Measurements from ENCODE around the gene DOCK4. TPM values are rescaled to one million over a fixed set of nuclear protein-coding genes. Genes with fewer than 3 reads are reported as not detected.

Gene DOCK4
- total RNA-seq, 6 experiments from 2014 or later, result 9.4 to 29.9 (median 22.8) TPM

- intact Hi-C loops (cut with DNase I), result no loop called here
- no peak for DNase-seq
- no peak for ATAC-seq
- Histone ChIP-seq H3K4me3 (no peak overlapping the region), H3K27ac (no peak overlapping the region), H3K9me3 (no peaks in the 10 kb centered on the region), H3K4me1 (no peaks in the 10 kb centered on the region), H3K36me3 (no peaks in the 10 kb centered on the region), H3K27me3 (no peaks in the 10 kb centered on the region)
- 70% methylated on average over 4 of the region's 4 CpGs for WGBS (ENCODE audit: insufficient coverage, low coverage, low lambda C conversion rate, missing lambda C conversion rate)
- TF ChIP-seq CTCF (IDR thresholded peaks at IDR 0.05) (no peak), POLR2A (IDR thresholded peaks at IDR 0.05) (no peak)
Measured at GRCh38 chr7:111927353-111928019, 278.7 kb downstream of the DOCK4 start.

GRCh38 chr7:111920329-111920728, 285.9 kb downstream of the DOCK4 start:
- H3K36me3 ChIP-seq, result peaks cover 0 to 10% (median 0%) of the 10 kb centered on the region in 4 donors
- ATAC-seq, result peak in 1 of 4 donors; percentile 57
- intact Hi-C loops (cut with DNase I), result no loop called here
- H3K27me3 ChIP-seq, result no peaks in the 10 kb centered on the region
- no peaks in the 10 kb centered on the region for H3K4me1 ChIP-seq
- no peaks in the 10 kb centered on the region for H3K9me3 ChIP-seq
- no peak for DNase-seq
- 6% methylated on average over 1 of the region's 1 CpG for WGBS (ENCODE audit: insufficient coverage, low coverage, low lambda C conversion rate, missing lambda C conversion rate)
- no peak overlapping the region for H3K4me3 ChIP-seq
- H3K27ac ChIP-seq, result no peak overlapping the region
- no peak for TF ChIP-seq CTCF (IDR thresholded peaks at IDR 0.05)
- TF ChIP-seq POLR2A (IDR thresholded peaks at IDR 0.05), result no peak

- no peaks in the 10 kb centered on the region for H3K9me3 ChIP-seq
- intact Hi-C loops (cut with DNase I), result no loop called here
- H3K27me3 ChIP-seq, result no peaks in the 10 kb centered on the region
- H3K4me3 ChIP-seq, result no peak overlapping the region
- no peak for DNase-seq
- no peaks in the 10 kb centered on the region for H3K4me1 ChIP-seq
- peaks cover 0 to 10% (median 0%) of the 10 kb centered on the region in 4 donors for H3K36me3 ChIP-seq
- ATAC-seq, result no peak
- TF ChIP-seq POLR2A (IDR thresholded peaks at IDR 0.05) (no peak), CTCF (IDR thresholded peaks at IDR 0.05) (no peak)
- H3K27ac ChIP-seq, result no peak overlapping the region
- 84% methylated on average over 5 of the region's 5 CpGs for WGBS (ENCODE audit: insufficient coverage, low coverage, low lambda C conversion rate, missing lambda C conversion rate)
Measured at GRCh38 chr7:111919631-111920179, 286.5 kb downstream of the DOCK4 start.

- no peaks in the 10 kb centered on the region for H3K4me1 ChIP-seq
- H3K27ac ChIP-seq, result no peak overlapping the region
- ATAC-seq (no peak), DNase-seq (no peak)
- 79% methylated on average over 2 of the region's 2 CpGs for WGBS (ENCODE audit: insufficient coverage, low coverage, low lambda C conversion rate, missing lambda C conversion rate)
- H3K36me3 ChIP-seq, result peaks cover 0 to 10% (median 0%) of the 10 kb centered on the region in 4 donors
- TF ChIP-seq CTCF (IDR thresholded peaks at IDR 0.05), result no peak
- TF ChIP-seq POLR2A (IDR thresholded peaks at IDR 0.05), result no peak
- H3K4me3 ChIP-seq, result no peak overlapping the region
- no peaks in the 10 kb centered on the region for H3K9me3 ChIP-seq
- intact Hi-C loops (cut with DNase I), result no loop called here
- H3K27me3 ChIP-seq, result no peaks in the 10 kb centered on the region
Measured at GRCh38 chr7:111919164-111919563, 287.0 kb downstream of the DOCK4 start.
